Stimulated activated CD4-positive, alpha-beta T cell treated with anti-CD3 and anti-CD28 coated beads, TNF-alpha, amount 100 ng/mL, for 24 hours (primary cell): ENCODE results near the gene FMN1.

Source experiments
- DNase-seq, 3 experiments: peaks; one replicate each; pipeline ENCODE4 v3.0.0-alpha.2; 2020; ENCODE audit warnings: low read depth in 3 of 3

FMN1 gene

DNA sequence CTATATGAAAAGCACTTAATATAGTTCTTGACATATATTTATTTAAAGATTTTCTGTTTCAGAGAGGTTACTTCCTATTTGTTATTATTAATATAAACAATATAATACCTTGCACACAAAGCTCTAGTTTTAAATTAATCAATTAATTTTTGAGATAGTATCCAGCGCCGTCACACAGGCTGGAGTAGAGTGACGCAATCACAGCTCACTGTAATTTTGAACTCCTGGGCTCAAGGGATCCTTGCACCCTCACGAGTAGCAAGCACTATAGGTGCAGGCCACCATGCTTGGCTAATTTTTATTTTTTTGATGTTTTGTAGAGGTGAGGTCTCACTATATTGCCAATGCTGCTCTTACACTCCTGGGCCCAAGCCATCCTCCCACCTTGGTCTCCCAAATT lies 267.4 kb downstream of the FMN1 start:
- DNase-seq: no peak

DNA sequence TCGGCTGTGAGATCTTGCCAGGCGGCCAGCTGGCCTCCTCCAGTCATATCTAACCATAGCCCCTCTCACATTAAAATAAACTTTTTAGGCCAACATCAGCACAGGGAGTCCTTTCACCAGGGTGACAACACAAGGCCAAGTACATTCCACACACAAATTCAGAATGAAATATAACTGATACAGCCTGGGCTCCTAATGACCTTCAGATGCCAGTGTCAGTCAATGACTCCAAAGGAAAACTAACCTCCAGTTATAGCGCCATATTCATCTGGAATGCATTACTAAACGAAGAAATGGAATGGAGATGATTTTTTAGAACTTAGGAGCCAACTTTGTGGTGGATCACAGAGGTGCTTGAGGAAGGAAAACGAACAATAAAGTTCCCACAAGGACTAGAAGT lies 271.3 kb downstream of the FMN1 start:
- no peak for DNase-seq

DNA sequence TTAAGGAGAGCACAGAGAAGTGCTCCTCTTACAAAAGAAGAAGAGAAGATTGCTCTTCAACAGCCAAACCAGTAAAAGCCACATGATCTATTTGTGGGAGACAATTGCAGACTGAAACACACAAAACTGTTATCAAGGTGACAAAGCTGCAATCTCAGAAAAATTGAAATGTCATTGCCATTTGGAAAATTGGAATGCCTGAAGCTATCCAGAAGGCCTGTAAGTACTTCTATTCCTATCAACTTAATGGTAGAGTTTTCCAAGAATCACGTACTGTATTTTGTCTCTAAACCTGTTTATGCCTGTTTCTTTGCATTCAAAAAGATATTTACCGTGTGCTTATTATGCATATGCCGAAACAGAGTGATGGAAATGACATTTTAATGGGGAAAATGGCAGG lies 272.0 kb downstream of the FMN1 start:
- no peak for DNase-seq

DNA sequence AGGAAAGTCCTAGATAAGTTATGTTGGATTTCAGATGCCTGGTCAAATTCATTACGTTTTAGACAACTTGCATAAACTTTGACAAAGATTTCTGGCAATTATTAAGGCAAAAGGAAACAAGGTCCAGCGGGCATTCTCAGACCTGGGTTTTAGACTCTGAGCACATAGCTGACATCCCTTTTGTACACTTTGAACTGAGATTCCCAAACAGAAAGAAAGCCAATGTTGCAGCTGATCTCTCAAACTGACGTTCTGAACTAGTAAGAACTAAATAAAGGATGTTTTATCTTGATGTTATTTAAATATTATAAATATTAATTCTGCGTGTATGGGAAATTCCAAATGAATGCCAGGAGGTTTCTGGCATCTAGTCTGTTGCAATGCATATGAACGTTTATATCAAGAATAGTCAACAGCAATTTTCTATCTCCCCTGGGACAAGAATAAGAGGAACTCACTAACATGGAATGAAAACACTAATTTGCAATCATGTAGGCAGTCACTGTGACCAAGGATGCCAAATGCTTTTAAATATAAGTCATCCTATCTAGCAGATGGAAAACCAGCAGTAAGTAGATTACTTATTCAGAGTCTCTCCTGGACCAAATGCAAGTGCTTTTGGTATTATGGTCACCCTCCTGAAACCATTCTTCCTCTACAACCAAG lies 274.6 kb downstream of the FMN1 start:
- no peak for DNase-seq

DNA sequence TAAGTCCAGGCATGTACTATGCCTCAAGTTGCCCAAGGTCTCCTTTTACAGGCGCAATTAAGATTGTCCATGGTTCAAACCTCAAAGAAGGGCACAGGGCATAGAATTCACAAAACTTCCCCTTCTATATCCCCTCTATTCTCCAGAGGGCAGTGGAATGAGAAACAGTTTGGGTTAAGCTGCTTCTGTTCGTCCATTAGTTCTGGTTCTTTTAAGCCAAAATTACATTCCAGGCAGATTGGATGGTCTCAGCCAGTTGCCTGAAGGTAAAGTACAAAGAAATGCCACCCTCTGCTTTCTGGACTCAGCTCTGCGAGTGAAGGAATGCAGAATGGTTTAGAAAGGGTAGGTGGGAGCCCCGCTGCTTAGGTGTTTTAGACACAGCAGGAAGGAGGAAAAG lies 276.0 kb downstream of the FMN1 start:
- DNase-seq: no peak

DNA sequence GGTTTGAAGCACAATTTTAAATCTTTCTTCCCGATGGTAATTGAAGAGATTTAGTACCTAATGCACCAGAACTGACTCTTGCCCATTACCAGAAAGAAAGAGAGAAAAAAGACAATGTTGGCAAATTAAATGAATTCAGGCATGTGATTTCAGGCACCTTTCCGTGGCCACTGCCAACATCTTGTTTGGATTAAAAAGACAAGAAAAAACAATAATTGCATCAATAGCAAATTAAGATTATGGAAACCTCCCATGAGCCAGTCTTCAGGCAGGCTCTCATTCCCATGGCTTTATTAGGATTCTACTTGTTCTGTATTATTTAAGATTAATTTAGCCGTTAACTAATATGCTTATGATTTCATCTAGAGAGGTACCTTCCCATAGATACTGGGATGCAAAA lies 283.7 kb downstream of the FMN1 start:
- DNase-seq: no peak

DNA sequence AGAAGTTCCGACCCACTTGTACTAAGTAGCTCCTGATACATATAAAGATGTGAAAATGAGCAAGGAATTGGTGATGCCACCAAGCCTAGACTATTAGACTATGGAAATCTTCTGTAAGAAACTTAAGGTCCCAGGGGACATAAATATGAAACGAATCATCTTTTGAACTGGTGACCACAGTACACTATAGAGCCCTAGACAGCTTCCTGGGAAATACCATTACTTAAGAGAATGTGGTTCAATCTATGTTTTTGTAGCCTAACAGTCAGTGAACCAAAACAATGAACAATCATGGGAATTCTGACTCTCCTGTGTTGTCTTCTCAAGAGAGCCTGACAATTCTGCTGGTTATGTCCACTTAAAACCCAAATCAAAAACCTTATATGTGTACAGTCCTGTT lies 285.1 kb downstream of the FMN1 start:
- DNase-seq: no peak

DNA sequence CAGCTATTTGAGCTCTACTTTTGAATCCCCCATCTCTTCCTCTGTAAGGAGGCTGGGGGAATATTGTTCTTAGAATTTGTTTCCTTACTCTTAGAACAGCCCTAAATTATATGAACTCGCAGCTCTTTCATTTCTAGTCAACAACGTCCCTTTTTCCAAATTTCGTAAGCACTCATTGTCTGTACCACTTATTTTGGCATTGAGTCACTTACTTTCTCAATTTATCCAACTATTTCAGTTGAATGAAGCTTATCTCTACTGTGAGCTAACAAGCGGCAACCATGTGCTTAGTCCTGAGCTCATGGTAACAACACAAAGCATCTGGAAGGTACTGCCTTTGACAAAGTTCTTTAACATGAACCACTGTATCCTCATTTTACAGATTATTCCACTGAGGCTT lies 285.6 kb downstream of the FMN1 start:
- DNase-seq: no peak

DNA sequence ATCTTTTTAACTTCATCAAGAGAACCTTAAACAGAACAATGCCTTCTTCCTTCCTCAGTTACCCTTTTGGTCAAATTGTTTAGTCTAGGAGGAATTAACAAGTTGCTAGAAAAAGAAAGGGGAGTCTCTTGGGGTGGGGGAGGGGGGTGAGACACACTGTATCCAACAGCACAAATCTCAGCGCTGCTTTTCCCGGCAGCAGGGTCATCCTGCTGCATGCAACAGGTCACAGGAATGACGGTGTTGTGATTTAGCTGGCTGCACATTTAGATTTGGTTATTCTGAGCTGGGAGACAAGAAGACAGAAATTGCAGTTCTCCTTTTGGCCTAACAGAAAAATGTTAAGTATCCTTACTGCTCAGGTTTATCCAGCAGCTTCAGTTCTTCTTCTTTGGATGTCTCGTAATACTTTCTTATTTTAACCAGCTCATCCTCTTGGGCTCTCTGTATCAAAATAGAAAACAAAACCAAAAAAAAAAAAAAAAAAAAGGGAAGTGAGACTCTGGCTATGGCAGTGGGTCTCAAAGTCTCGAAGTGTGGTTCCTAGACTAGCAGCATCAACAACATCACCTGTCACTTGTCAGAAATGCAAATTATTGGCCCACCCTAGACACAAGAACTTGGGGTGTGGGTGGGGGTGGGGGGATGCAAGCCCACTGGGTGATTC lies 286.2 kb downstream of the FMN1 start:
- DNase-seq: no peak

DNA sequence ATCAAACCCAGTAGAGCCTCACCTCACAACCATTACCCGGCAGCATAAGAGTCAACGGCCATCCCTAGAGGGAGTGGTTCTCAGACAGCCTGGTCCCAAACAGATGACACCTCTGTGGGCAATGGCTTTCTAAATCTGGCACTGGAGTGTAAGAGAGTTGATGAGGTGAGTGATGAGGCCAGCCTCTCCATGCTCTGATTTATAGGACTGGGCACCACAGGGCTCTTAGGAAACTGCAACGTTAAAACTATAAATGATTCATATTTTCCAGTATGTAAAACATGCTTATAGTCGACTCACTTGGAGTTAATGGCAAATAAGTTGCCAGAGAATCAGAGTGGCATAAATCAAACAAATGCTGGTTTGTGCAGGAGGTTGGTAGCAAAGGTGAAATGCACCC lies 289.0 kb downstream of the FMN1 start:
- no peak for DNase-seq

DNA sequence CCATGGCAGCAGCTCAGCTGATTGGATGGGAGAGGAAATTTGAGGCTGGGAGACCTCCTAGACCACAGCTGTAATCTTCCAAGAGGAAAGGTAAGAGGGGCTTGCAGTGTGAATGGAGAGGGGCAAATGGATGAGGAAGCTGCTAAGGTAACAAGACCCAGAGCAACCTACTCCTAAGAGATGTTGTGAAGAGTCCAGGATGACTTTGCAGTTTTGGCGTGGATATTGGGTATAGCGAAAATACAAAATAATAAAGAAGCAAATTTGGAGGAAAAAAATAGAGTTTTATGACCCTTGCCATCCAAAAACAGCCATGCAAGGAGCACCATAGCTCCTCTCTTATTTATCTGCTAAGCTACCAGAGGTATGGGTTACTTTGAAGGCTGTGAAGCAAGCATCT lies 290.1 kb downstream of the FMN1 start:
- no peak for DNase-seq

DNA sequence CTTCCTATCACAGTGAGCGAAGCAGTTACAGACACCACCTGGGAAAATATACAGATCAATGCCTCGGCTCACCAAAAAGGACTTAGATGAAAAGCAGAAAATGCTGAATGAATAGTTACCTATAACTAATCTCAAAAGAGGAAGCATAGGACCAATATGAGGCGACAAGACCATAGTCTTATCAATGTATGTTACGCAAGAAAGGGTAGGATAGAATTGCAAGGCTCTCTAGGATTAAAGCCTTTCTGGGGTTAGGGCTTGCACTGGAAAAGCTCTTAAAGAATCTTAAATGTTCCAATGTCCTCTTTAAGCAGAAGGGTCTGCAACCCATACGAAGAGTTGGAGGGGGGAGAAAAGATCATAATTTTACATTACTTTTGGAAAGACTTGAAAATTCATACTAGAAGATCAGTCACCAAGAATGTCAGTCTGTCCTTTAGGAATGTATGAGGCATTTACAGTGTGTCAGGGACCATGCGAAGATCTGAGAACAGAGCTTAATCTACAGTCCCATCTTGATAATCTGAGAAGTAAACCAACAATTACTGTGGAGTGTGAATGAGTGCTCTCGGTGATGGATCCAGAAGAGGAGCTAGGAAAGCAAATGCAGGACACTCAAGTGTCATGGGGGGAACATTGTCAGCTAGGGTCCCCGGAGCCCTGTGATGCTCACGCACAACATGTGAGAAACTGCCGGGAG lies 290.8 kb downstream of the FMN1 start:
- no peak for DNase-seq

DNA sequence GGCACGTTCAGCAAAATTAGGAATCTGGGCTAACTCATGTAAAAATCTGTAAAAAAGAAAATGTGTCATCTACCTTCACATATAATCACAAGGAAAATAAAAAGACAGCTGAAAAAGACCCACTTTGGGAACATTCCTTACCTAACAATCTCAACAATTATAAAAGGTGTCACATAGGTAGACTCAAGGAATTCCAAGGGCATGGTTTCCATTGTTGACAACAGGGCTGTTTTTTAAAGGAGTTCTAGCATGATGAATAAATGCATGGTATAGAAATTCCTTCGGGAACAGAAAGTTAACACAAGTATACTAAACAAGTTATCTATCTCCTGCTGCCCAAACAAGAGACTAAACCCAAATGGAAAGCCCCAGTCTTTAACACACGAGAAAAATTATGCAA lies 292.5 kb downstream of the FMN1 start:
- no peak for DNase-seq

DNA sequence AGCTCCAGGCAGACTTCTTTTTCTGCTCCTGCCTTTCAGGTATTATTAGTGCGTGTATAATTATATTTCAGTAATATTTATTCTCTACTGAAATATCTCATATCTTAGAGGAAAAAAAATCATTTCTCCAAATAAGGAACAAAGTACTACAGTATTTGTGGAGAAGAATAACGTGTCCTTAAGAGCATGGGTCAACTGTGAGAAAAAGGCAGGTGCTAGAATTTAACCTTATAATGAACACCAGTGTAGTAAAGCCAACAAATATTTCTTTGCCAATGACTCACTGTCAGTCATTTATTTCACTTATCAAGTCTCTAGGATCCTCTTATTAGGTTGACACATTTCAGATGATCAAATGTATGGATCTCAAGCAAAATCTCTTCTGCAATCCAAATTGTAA lies 293.3 kb downstream of the FMN1 start:
- DNase-seq: no peak

DNA sequence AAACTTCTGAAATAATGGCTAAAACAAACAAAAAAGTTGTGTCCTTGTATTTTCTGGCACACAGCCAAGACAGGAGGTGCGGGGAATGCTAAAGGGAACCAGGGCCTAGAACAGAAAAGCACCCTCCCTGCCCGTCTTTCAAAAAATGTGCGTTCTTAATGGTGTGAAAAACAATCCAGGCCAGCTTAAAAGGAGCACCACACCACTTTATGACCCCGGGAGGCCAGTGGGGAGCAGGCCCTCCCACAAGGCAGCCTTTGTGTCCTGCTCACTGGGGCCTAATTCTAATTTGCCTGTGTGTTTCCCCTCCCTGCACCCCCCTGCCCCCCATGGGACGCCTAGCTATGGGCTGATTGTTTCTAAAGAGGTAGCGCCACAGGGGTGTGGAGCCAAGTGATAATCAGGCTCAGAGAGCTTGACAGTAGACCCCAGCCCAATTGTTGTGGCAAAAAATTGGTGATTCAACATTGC lies 295.4 kb downstream of the FMN1 start:
- DNase-seq: no peak

DNA sequence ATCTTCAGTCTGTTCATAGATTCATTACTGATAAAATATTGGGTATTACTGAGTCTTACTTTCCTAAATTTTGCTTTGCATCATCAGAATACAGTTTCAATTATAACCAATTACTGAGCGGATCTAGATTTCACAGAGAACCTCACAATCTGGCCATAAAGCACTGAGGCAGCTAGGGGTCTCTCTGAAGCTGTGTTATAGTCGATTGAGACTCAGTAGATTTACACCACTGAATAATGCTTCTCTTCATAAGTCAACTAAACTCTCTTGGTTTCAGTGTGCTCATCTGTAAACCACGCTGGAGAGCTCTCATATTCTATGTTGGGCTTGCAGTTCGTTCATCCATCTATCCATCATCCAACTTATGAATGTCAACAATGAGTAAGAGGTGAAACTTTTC lies 296.1 kb downstream of the FMN1 start:
- DNase-seq: no peak

DNA sequence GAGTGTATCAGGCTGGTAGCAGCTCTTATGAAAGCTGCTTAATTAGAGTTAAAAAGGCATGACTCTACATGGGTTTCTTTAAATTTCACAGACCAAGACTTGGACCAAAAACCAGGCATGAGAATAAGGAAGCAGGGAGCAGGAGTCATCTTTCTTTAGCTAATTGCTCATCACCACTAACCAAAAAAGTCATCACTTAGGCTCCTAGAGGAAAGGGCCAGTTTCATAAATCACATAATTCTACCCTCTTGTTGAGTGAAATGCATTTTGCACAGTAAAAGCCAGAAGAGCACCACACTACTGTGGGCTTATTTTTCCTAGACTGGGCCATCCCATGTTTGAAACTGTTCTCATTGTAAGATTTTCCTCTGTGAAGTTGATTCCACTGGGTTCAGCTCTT lies 301.1 kb downstream of the FMN1 start:
- DNase-seq: no peak

DNA sequence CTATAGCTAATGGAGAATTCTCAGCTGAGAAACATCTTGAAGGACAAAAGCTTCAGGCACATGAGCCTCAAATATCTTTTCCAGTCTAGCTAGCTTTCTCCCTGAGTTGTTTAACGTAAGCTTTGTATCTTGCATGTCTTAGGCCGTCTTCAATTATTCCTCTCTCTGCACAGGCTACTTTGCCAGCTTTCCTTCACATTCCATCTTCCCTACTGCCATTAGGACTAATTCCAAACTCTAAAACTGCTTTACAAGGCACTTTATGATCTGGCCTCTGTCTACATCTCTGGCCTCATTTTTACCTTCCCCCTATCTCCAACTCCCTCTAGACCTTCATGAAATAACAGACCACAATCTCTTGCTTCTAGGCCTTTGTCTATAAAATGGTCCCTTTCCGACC lies 305.3 kb downstream of the FMN1 start:
- no peak for DNase-seq

DNA sequence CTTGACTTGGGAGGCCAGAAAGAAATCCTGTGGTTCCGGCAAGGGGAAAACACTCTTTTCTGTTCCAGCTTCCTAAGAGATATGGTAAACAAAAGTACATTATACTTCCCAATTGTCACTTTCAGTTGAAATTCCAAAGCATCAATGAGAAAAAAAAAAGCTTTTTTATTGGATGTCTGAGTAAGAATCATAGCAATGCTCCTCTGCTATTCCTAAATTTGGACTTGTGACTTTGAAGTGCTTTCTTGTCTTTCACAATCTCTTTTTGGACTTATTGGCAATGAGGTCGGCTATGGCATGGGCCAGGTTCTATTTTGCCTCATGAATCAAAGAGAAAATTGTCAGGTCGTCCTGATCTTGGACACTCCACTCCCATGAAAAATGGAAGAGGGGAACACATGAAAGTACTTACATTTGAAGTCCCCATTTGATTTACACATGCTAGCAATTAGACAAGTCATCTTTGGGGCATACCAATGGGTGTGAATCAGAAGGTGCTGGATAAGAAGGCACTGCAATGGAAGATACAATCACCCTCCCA lies 306.2 kb downstream of the FMN1 start:
- no peak for DNase-seq

DNA sequence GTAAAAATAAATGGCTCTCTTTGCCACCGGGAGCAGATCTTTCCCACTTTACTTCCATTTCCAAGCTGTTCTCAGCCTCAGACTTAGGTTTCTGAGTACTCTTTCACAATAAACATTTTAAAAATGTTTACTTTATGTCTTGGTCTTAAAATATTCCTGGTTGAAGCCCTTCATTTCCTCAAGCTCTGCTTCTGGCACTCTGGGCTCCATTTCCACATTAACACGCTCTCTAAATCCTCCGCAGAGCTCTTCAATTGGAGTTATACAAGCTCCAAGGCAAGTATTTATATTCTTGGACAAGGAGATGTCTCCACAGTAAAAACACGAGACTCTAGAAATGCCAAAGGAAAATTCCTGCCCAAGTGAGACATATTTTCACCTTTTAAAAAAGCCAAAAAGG lies 307.4 kb downstream of the FMN1 start:
- DNase-seq: no peak

DNA sequence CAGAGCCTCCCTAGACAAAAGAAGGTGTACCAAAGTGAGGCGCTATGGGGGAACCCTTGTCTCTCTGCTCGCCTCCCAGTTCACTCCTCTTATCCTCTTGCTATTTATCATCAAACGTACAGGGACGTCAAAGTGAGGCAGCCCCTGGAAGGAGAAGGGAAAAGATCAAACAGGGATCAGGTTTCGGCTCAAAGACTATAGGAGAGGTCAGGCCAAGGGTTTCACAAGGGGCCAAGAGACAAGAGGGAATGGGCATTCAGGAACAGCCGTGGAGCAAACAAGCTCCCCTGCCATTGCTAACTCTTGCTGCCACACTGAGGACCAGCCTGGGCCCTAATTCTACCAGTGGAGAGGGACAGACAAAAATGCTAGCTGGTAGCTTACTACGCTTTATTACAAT lies 308.1 kb downstream of the FMN1 start:
- DNase-seq: no peak

DNA sequence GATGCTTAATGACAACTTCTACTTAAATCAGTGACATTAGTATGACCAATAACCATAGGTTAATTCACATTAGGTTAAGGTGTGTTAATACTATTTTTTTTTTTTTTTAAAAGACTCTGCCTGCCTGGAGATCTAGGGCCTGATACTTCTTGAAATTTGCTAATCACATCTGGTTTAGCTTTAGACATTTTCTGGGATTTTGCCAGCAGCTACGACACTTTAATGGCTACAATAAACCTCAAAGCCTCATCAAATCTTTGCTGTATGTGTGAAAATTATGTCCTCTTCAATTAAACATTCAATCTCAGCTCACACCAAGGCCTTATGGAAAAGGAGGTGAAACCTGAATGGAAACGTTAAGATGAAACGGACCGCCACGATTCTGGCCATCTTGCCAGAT lies 308.8 kb downstream of the FMN1 start:
- no peak for DNase-seq

DNA sequence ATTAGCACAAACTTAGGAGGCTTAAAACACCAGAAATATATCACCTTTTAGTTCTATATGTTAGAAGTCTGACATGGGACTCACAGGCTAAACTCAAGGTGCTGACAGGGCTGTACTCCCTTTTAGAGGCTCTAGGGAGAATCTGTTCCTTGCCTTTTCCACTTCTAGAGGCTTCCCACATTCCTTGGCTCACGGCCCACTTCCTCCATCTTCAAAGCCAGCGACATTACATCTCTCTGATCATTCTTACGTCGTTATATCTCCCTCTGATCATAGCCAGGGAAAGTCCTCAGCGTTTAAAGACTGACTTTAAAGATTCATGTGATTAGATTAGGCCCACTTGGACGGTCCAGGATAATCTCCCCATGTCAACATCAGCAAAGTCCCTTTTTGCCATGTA lies 310.4 kb downstream of the FMN1 start:
- DNase-seq: no peak
